HCT116 (cell line): ENCODE results near the gene ZBTB24. TPM values are rescaled to one million over a fixed set of nuclear protein-coding genes. Genes with fewer than 3 reads are reported as not detected.
A peak's percentile ranks its signal among the peaks of the same experiment; 100 is the strongest.

ENCODE experiments used
- ATAC-seq: fragments of 200-7000 bp; cut with Tn5 transposase; 2 replicates; pipeline ENCODE4 v1.9.1; 2020; ENCODE audit warnings: mild to moderate bottlenecking, moderate library complexity
- Bru-seq: library from RNA; stranded (reverse); fragments of 400-500 nt; gene quantifications from one replicate; lab custom pipeline; 2021; lab: Mats Ljungman, UMichigan
- BruChase-seq, 2 experiments: library from RNA; stranded (reverse); fragments of 400-500 nt; gene quantifications; one replicate each; lab custom pipeline; 2021; lab: Mats Ljungman, UMichigan
- BruUV-seq: library from RNA; stranded (reverse); fragments of 400-500 nt; replicated peaks from 2 replicates; lab custom pipeline; 2021; lab: Mats Ljungman, UMichigan
- CTCF ChIA-PET: fragments of 300-600 bp; sonication (Branson Sonifier 250); formaldehyde crosslinking; loops from one replicate; lab custom pipeline; 2021; ENCODE audit warnings: antibody characterized with exemption; lab: Charles Lee
- POLR2A ChIA-PET: fragments of 300-600, 350-600 bp; sonication (Branson Sonifier 250); formaldehyde crosslinking; loops from one replicate; lab custom pipeline; 2021; ENCODE audit warnings: antibody characterized with exemption; lab: Charles Lee
- RAD21 ChIA-PET, 2 experiments: fragments of 300-600 bp; sonication (Branson Sonifier 250); formaldehyde crosslinking; loops; one replicate each; lab custom pipeline; 2023; ENCODE audit warnings: low total read pairs in 2 of 2; ENCODE audit not compliant: uncharacterized antibody in 2 of 2, unreplicated experiment in 2 of 2, low non-redundant PET in 1 of 2; lab: Charles Lee
- DNase-seq: peaks from one replicate; pipeline ENCODE4 v3.0.0-alpha.2; 2010; ENCODE audit warnings: low read depth, low spot score
- H2AFZ ChIP-seq: fragments of 200-600 bp; shearing (Covaris generic), sonication (generic); 2 replicates; pipeline ENCODE4 v1.6.1; 2017; ENCODE audit warnings: low read depth, mixed run types, mixed read lengths, antibody characterized with exemption, low read length; ENCODE audit not compliant: poor library complexity, severe bottlenecking
- H3K27ac ChIP-seq: 2 replicates; pipeline ENCODE4 v1.5.1; 2012; ENCODE audit warnings: low read depth, low read length
- H3K27me3 ChIP-seq: fragments of 200-600 bp; sonication (generic); 2 replicates; pipeline ENCODE4 v1.6.1; 2016; ENCODE audit warnings: mixed run types, low read length, mixed read lengths; ENCODE audit not compliant: insufficient read depth
- H3K36me3 ChIP-seq, 2 experiments: fragments of 200-500 bp in 1 of 2; fragments of 200-600 bp in 1 of 2; sonication (Bioruptor generic) in 1 of 2; sonication (generic) in 1 of 2; 2 replicates each; pipeline versions ENCODE4 v1.5.1 to v1.6.1; 2014 to 2016; ENCODE audit warnings: low read length in 2 of 2, inconsistent platforms in 1 of 2, mixed read lengths in 1 of 2, mixed run types in 1 of 2; ENCODE audit not compliant: insufficient read depth in 2 of 2, control insufficient read depth in 1 of 2
- H3K4me1 ChIP-seq, 2 experiments: fragments of 200-600 bp in 1 of 2; sonication (generic) in 1 of 2; 2 replicates each; pipeline versions ENCODE4 v1.5.1 to v1.6.1; 2012 to 2017; ENCODE audit warnings: low read length in 2 of 2, inconsistent platforms in 1 of 2, mild to moderate bottlenecking in 1 of 2, mixed read lengths in 1 of 2, mixed run types in 1 of 2, moderate library complexity in 1 of 2; ENCODE audit not compliant: insufficient read depth in 2 of 2, control insufficient read depth in 1 of 2
- H3K4me2 ChIP-seq: fragments of 200-600 bp; sonication (generic); 2 replicates; pipeline ENCODE4 v1.6.1; 2017; ENCODE audit warnings: mixed run types, low read length, mixed read lengths
- H3K4me3 ChIP-seq, 2 experiments: fragments of 200-600 bp in 1 of 2; sonication (generic) in 1 of 2; replicated peaks in 1 of 2; 2 replicates each; pipeline ENCODE4 v1.5.1; 2011 to 2016; ENCODE audit warnings: low read length in 2 of 2, control low read depth in 1 of 2, low read depth in 1 of 2, mild to moderate bottlenecking in 1 of 2, mixed read lengths in 1 of 2, mixed run types in 1 of 2
- H3K79me2 ChIP-seq: fragments of 200-600 bp; sonication (generic); 2 replicates; pipeline ENCODE4 v1.6.1; 2017; ENCODE audit warnings: mild to moderate bottlenecking, mixed run types, low read length, moderate library complexity, mixed read lengths; ENCODE audit not compliant: insufficient read depth
- H3K9ac ChIP-seq: fragments of 200-600 bp; sonication (generic); 2 replicates; pipeline ENCODE4 v1.6.1; 2016; ENCODE audit warnings: low read length, mixed read lengths
- H3K9me2 ChIP-seq: fragments of 200-600 bp; sonication (generic), shearing (Covaris generic); 2 replicates; pipeline ENCODE4 v1.6.1; 2017; ENCODE audit warnings: mixed run types, mild to moderate bottlenecking, moderate library complexity; ENCODE audit not compliant: insufficient read depth
- H3K9me3 ChIP-seq, 2 experiments: fragments of 200-500 bp in 1 of 2; fragments of 200-600 bp in 1 of 2; sonication (Bioruptor generic) in 1 of 2; sonication (generic) in 1 of 2; 2 replicates each; pipeline ENCODE4 v1.6.1; 2014 to 2017; ENCODE audit warnings: low read length in 2 of 2, mixed read lengths in 2 of 2, inconsistent platforms in 1 of 2, low read depth in 1 of 2, mild to moderate bottlenecking in 1 of 2, mixed run types in 1 of 2, moderate library complexity in 1 of 2; ENCODE audit not compliant: control insufficient read depth in 1 of 2, insufficient read depth in 1 of 2
- H4K20me1 ChIP-seq: fragments of 200-600 bp; sonication (generic), shearing (Covaris generic); 2 replicates; pipeline ENCODE4 v1.6.1; 2017; ENCODE audit warnings: mixed run types, mild to moderate bottlenecking, moderate library complexity; ENCODE audit not compliant: insufficient read depth
- CTCF ChIP-seq, 3 experiments: fragments of 200-600 bp in 1 of 3; sonication (generic) in 1 of 3; IDR thresholded peaks in 2 of 3; conservative IDR thresholded peaks in 1 of 3; 2 replicates each; pipeline ENCODE4 v1.5.1; 2012 to 2017; ENCODE audit warnings: low read depth in 2 of 3, low read length in 2 of 3, antibody characterized with exemption in 1 of 3, borderline replicate concordance in 1 of 3, control low read depth in 1 of 3, mild to moderate bottlenecking in 1 of 3, mixed read lengths in 1 of 3, mixed run types in 1 of 3, moderate library complexity in 1 of 3; ENCODE audit not compliant: insufficient read depth in 1 of 3
- ELF1 ChIP-seq: IDR thresholded peaks from 2 replicates; pipeline ENCODE4 v1.6.1; 2012; ENCODE audit warnings: low read depth, borderline replicate concordance
- FOSL1 ChIP-seq: IDR thresholded peaks from 2 replicates; pipeline ENCODE4 v1.6.1; 2012; ENCODE audit warnings: low read depth
- JUND ChIP-seq: IDR thresholded peaks from 2 replicates; pipeline ENCODE4 v1.6.1; 2012
- MAX ChIP-seq: IDR thresholded peaks from 2 replicates; pipeline ENCODE4 v1.6.1; 2012
- POLR2AphosphoS5 ChIP-seq: IDR thresholded peaks from 2 replicates; pipeline ENCODE4 v1.6.1; 2011; ENCODE audit warnings: mild to moderate bottlenecking, low read depth, low read length, moderate library complexity
- SIN3A ChIP-seq: IDR thresholded peaks from 2 replicates; pipeline ENCODE4 v1.6.1; 2012; ENCODE audit warnings: low read depth
- SP1 ChIP-seq: IDR thresholded peaks from 2 replicates; pipeline ENCODE4 v1.6.1; 2012; ENCODE audit warnings: low read depth
- ZFX ChIP-seq: fragments of 450-650 bp; IDR thresholded peaks from 2 replicates; pipeline ENCODE4 v1.6.1; 2017
- ZNF274 ChIP-seq: fragments of 200-500 bp; sonication (Bioruptor generic); IDR thresholded peaks from 2 replicates; pipeline ENCODE4 v1.6.1; 2014; ENCODE audit warnings: mild to moderate bottlenecking, low read depth, low read length, inconsistent platforms
- intact Hi-C: fragments of 100-400 bp; cut with micrococcal nuclease; formaldehyde crosslinking; loops from 2 replicates; pipeline ENCODE4 v1.10.0; 2022
- long read RNA-seq: library from polyadenylated mRNA; unstranded; transcript quantifications from one replicate; pipeline ENCODE4 v2.0.0, GENCODE V29; 2021; ENCODE audit not compliant: unreplicated experiment
- polyA plus RNA-seq: library from polyadenylated mRNA; unstranded; fragments of >200 nt; gene quantifications from 2 replicates; pipeline ENCODE4 v1.2.1, GENCODE V29; 2012; ENCODE audit warnings: missing spikeins
- total RNA-seq: library from RNA; stranded (reverse); gene quantifications from one replicate; pipeline ENCODE4 v1.2.1, GENCODE V29; 2021; ENCODE audit not compliant: unreplicated experiment
- TF ChIP-seq, protein P1 (sequence below): IDR thresholded peaks from 2 replicates; pipeline ENCODE4 v1.6.1; 2012

The ZBTB24 gene
- 11.3 TPM for total RNA-seq
- 2.8 and 3.7 TPM in 2 replicates for polyA plus RNA-seq
- percentile 88 among the genes with signal in this experiment for Bru-seq, nascent RNA
- percentile 75 among the genes with signal in this experiment for BruChase-seq, experiment 1, labeled RNA remaining after a 6-hour chase
- BruChase-seq, experiment 2, labeled RNA remaining after a 2-hour chase: percentile 91 among the genes with signal in this experiment
- long read RNA-seq, full-length matches to known transcripts: 6 of 23 reads
- long read RNA-seq, partial matches to known transcripts: 11 of 23 reads
- long read RNA-seq, other reads (novel, unspliced or antisense): 6 of 23 reads

GRCh38 chr6:109482905-109483734 is at the start of gene ZBTB24:
ZBTB24 (minus strand) TSS chr6:109483219; CDS start chr6:109482026, 1,193 bp downstream.
- Histone ChIP-seq H3K9me2 (no peaks in the 10 kb centered on the region), H3K79me2 (peaks cover 46% of the 10 kb centered on the region), H3K4me2 (peak within 1 kb of the TSS; percentile 75), H3K9ac (peak within 1 kb of the TSS; percentile 90), H3K4me3 (peak within 1 kb of the TSS; percentile 73), H3K9me3 (no peaks in the 10 kb centered on the region), H3K27ac (peak within 1 kb of the TSS; percentile 79), H3K4me1 (peaks cover 4 to 15% of the 10 kb centered on the region in 2 experiments; a peak in 3 of 4 replicates), H3K27me3 (no peaks in the 10 kb centered on the region), H4K20me1 (no peaks in the 10 kb centered on the region), H3K36me3 (peaks cover 13 to 15% of the 10 kb centered on the region in 2 experiments; a peak in 3 of 4 replicates), H2AFZ (peak within 1 kb of the TSS; percentile 78)
- DNase-seq: peak; percentile 69
- POLR2A ChIA-PET: no interaction called here
- TF ChIP-seq MAX: peak; percentile 92
- no peak for TF ChIP-seq FOSL1
- TF ChIP-seq SP1: no peak
- peak; percentile 80 for TF ChIP-seq POLR2AphosphoS5
- TF ChIP-seq, protein P1, sequence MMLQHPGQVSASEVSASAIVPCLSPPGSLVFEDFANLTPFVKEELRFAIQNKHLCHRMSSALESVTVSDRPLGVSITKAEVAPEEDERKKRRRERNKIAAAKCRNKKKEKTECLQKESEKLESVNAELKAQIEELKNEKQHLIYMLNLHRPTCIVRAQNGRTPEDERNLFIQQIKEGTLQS: no peak
- TF ChIP-seq SIN3A: no peak
- no peak for TF ChIP-seq CTCF (IDR thresholded peaks at IDR 0.05 in 2 of 3, conservative IDR thresholded peaks at IDR 0.05 in 1 of 3; ENCODE audit: borderline replicate concordance in 1 of 3, insufficient read depth in 1 of 3, low read depth in 2 of 3, low read length in 2 of 3)
- no peak for TF ChIP-seq JUND
- peak; percentile 80 for TF ChIP-seq ZFX
- peak; percentile 86 for TF ChIP-seq ELF1
- TF ChIP-seq ZNF274: no peak
- intact Hi-C loops: no loop called here
- RAD21 ChIA-PET: no interaction called here
- ATAC-seq: peak; percentile 89
- CTCF ChIA-PET: no interaction called here
- no TSS peak for BruUV-seq
